ENCODE measurements around the gene TBC1D12.

DNA sequence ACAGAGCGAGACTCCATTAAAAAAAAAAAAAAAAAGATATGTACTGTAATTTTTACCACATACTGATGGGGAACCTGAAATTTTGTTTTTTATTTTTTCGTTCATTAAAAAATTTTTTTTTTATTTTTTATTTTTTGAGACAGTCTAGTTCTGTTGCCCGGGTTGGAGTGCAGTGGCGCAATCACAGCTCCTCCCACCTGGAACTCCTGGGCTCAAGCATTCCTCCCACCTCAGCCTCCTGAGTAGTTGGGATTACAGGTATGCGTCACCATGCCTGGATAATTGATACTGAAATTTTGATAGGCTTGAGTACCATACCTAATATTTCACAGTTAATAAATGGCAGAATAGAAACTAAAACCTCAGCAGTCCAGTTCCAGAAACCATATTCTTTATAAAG is 122.4 kb downstream of the TBC1D12 start:
- TF ChIP-seq CTCF (IDR thresholded peaks at IDR 0.05; ENCODE audit: low read depth, low read length), result no peak
- TF ChIP-seq EZH2phosphoT487 (IDR thresholded peaks at IDR 0.05; ENCODE audit: low read depth), result no peak
